Cardiac muscle cell (in vitro differentiated cells and primary cell): ENCODE measurements around the gene CARMIL1. TPM values are rescaled to one million over a fixed set of nuclear protein-coding genes. Genes with fewer than 3 reads are reported as not detected.

Experiments
- DNase-seq, 2 donors: peaks; one replicate each; pipeline versions ENCODE4 v3.0.0 to v3.0.0-alpha.2; 2010 to 2017; ENCODE audit warnings: low read depth in 1 of 2, low spot score in 1 of 2
- H3K27ac ChIP-seq: fragments of 200-600 bp; sonication (generic); 2 replicates; pipeline ENCODE4 v1.5.1; 2016
- H3K27me3 ChIP-seq: fragments of 200-600 bp; sonication (generic); 2 replicates; pipeline ENCODE4 v1.6.0; 2016; ENCODE audit warnings: control low read depth
- H3K36me3 ChIP-seq: fragments of 200-600 bp; sonication (generic); 2 replicates; pipeline ENCODE4 v1.5.1; 2016; ENCODE audit warnings: control low read depth
- H3K4me1 ChIP-seq: fragments of 200-600 bp; sonication (generic); 2 replicates; pipeline ENCODE4 v1.8.1; 2017; ENCODE audit warnings: low read depth, mild to moderate bottlenecking, mixed run types
- H3K4me3 ChIP-seq: fragments of 200-600 bp; sonication (generic); 2 replicates; pipeline ENCODE4 v1.5.1; 2016; ENCODE audit warnings: mild to moderate bottlenecking
- H3K9me3 ChIP-seq: fragments of 200-600 bp; sonication (generic); 2 replicates; pipeline ENCODE4 v1.5.1; 2017; ENCODE audit warnings: low read depth, mild to moderate bottlenecking, control low read depth
- polyA plus RNA-seq: library from polyadenylated mRNA; unstranded; fragments of >200 nt; fragmentation: Nextera tagmentation; extraction: Ambion mirVana; gene quantifications from 2 replicates; pipeline ENCODE4 v1.2.1, GENCODE V29; 2016
- total RNA-seq: library from RNA; depleted of rRNA; stranded (reverse); fragments of >200 nt; gene quantifications from 2 replicates; pipeline ENCODE4 v1.2.3, GENCODE V29; 2016
- TF ChIP-seq, protein P1 (sequence below): IDR thresholded peaks from 2 replicates; pipeline ENCODE4 v1.5.1; 2012; ENCODE audit warnings: low read depth, mild to moderate bottlenecking, low read length

Gene CARMIL1
- total and polyA plus RNA-seq, 2 experiments from 2014 or later, result 15.7 to 63.6 TPM

DNA sequence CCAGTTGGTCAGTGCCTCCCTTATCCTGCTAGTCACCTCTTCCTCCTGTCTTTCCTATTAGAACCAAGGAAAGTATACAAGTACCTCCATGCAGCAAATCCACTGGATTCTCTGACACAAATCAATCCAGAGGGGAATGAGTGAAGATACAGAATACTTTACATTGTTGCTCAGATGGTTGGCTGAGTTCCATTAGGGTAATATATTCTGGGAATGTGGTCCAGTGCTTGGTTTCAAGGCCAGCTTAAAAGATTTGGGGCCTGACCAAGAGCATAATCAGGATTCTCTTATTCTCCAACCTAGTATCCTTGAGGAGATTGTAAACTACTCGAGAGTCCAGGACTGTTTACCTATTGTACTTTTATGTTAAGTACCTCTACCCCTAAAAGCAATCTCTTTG, 23.0 kb downstream of the CARMIL1 start:
- Histone ChIP-seq H3K4me1 (peaks cover 60% of the 10 kb centered on the region), H3K36me3 (no peaks in the 10 kb centered on the region), H3K27ac (peak overlapping the region; percentile 46), H3K9me3 (no peaks in the 10 kb centered on the region), H3K27me3 (no peaks in the 10 kb centered on the region), H3K4me3 (no peak overlapping the region)
- DNase-seq, result peak in 1 of 2 donors; percentile 25
- TF ChIP-seq, protein P1, sequence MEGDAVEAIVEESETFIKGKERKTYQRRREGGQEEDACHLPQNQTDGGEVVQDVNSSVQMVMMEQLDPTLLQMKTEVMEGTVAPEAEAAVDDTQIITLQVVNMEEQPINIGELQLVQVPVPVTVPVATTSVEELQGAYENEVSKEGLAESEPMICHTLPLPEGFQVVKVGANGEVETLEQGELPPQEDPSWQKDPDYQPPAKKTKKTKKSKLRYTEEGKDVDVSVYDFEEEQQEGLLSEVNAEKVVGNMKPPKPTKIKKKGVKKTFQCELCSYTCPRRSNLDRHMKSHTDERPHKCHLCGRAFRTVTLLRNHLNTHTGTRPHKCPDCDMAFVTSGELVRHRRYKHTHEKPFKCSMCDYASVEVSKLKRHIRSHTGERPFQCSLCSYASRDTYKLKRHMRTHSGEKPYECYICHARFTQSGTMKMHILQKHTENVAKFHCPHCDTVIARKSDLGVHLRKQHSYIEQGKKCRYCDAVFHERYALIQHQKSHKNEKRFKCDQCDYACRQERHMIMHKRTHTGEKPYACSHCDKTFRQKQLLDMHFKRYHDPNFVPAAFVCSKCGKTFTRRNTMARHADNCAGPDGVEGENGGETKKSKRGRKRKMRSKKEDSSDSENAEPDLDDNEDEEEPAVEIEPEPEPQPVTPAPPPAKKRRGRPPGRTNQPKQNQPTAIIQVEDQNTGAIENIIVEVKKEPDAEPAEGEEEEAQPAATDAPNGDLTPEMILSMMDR, result no peak

DNA sequence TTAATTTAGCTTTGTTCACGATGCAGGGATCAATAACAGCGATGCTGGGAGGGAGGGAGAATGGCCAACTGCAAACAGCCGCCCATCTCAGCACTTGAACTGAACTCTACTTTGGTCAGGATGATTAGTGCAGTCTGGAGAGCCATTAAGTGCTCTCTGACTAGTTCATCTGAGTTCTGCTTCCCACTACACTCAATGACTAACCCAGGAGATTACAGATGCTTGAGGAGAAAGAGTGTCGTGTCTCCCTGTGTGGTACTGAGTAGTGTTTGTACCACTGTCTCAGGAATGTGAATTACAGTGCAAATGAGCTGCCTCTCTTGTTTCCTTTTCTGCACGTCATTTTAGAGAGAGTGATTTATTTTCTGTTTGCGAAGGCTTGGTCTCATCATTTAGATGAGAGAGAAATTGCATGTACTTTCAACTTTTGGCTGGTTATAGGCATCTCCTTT, 23.5 kb downstream of the CARMIL1 start:
- peak overlapping the region; percentile 46 for H3K27ac ChIP-seq
- H3K36me3 ChIP-seq, result no peaks in the 10 kb centered on the region
- H3K4me1 ChIP-seq, result peaks cover 59% of the 10 kb centered on the region
- H3K4me3 ChIP-seq, result no peak overlapping the region
- H3K9me3 ChIP-seq, result no peaks in the 10 kb centered on the region
- no peaks in the 10 kb centered on the region for H3K27me3 ChIP-seq
- DNase-seq, result peak; percentile 75 to 81
- TF ChIP-seq, protein P1, result no peak

DNA sequence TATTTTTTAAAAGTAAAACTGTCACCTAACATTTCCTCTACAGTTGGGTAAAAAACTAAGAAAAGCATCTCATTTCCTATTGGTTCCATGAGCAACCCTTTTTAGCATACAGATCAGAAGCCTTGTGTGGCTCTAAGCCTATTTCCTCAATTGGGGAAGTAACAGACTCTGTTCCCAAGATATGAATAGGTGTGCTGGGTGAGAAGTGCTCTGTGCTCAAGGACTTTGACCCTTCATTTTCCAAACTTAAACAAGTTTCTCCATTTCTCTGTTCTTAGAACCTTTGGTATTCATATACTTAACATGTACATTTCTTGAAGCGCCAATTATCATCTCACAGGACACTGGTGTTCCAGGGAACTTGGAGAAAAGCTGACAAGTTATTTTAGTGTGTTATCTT, 24.1 kb downstream of the CARMIL1 start:
- H3K4me3 ChIP-seq, result no peak overlapping the region
- no peaks in the 10 kb centered on the region for H3K9me3 ChIP-seq
- H3K27ac ChIP-seq, result peak overlapping the region; percentile 7
- peaks cover 62% of the 10 kb centered on the region for H3K4me1 ChIP-seq
- TF ChIP-seq, protein P1, result no peak
- no peaks in the 10 kb centered on the region for H3K27me3 ChIP-seq
- DNase-seq, result no peak
- no peaks in the 10 kb centered on the region for H3K36me3 ChIP-seq

DNA sequence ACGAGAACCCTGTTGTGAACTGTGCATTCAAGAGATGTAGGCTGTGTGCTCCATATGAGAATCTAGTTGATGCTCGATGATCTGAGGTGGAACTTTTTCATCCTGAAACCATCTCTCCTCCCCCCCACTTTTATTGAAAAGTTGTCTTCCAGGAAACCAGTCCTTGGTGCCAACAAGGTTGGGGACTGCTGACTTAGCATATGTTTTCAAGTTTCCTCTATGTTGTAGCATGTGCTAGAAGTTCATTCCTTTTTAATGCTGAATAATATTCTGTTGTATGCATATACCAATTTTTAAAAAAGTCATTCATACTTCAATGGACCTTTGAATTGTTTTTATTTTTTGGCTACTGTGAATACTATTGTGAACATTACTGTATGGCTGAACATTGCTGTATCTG, 27.2 kb downstream of the CARMIL1 start:
- DNase-seq, result no peak
- Histone ChIP-seq H3K9me3 (no peaks in the 10 kb centered on the region), H3K27ac (no peak overlapping the region), H3K27me3 (no peaks in the 10 kb centered on the region), H3K36me3 (no peaks in the 10 kb centered on the region), H3K4me3 (no peak overlapping the region), H3K4me1 (peaks cover 50% of the 10 kb centered on the region)
- TF ChIP-seq, protein P1, result no peak

DNA sequence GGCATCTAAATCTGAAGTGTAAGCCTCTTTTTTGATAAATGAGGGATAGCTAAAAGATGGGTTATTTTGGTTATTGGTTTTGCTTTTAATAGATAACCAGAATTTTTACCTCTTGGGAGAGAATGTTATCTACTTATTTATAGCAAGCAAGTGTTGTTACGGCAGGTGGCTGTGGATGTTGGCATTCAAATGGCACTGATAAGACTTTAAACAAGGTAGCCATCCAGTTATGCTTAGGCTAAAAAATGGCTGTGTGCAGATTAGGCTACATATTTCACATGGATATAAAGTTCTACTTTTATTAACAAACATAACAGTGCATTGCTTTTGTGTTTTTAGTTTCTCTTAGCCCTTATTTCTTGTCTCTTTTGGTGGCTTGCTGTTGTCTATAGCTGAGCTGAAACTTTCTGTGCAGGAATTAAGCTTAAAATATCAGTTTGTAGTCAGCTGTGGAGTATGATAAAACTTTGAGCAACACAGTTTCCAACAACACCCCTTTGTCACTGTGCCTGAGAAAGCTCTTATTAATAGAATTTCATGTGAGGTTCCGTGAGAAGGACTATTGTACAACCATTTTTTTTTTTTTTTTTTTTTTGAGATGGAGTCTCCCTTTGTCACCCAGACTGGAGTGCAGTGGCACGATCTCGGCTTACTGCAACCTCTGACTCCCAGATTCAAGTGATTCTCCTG, 28.8 kb downstream of the CARMIL1 start:
- Histone ChIP-seq H3K9me3 (no peaks in the 10 kb centered on the region), H3K27ac (peak overlapping the region; percentile 17), H3K36me3 (no peaks in the 10 kb centered on the region), H3K4me1 (peaks cover 50% of the 10 kb centered on the region), H3K4me3 (no peak overlapping the region), H3K27me3 (no peaks in the 10 kb centered on the region)
- TF ChIP-seq, protein P1, result no peak
- no peak for DNase-seq
